Middle frontal gyrus (tissue), 1 donor: ENCODE measurements around the gene PRR11.
A peak's percentile ranks its signal among the peaks of the same experiment; 100 is the strongest.
"Not testable (repeated sequence)": the region's sequence is repeated elsewhere in the genome, so short reads cannot be mapped to it uniquely, and the experiment has no call there.

Source experiments
- DNase-seq: peaks from one replicate; pipeline ENCODE4 v3.0.0-alpha.2; 2015; ENCODE audit warnings: low spot score; ENCODE audit errors: extremely low spot score

Gene PRR11

DNA sequence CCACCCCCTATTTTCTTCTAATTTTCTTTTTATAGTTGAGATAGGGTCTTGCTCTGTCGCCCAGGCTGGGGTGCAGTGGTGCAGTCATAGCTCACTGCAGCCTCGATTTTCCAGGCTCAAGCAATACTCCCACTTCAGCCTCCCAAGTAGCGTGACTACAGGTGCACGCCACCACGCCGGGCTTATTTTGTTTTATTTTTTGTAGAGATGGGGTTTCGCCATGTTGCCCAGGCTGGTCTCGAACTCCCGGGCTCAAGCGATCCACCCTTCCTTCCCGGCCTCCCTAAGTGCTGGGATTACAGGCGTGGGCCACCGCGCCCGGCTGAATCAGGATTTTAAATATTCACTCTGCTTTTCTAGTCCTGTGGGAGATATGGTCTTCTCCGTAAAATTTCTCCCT is 63.8 kb downstream of the PRR11 start:
- no peak for DNase-seq

GRCh38 chr17:59219992-59220327 is 64.4 kb downstream of the PRR11 start:
- no peak for DNase-seq

- DNase-seq: peak; percentile 95
Measured at GRCh38 chr17:59220328-59221158, 65.0 kb downstream of the PRR11 start, which contains the start of gene GDPD1. Gene GDPD1, plus strand, starts transcription at chr17:59220511. Its CDS starts 99 bp downstream, at chr17:59220610.

GRCh38 chr17:59221159-59221847 is 65.8 kb downstream of the PRR11 start:
- DNase-seq: no peak

DNA sequence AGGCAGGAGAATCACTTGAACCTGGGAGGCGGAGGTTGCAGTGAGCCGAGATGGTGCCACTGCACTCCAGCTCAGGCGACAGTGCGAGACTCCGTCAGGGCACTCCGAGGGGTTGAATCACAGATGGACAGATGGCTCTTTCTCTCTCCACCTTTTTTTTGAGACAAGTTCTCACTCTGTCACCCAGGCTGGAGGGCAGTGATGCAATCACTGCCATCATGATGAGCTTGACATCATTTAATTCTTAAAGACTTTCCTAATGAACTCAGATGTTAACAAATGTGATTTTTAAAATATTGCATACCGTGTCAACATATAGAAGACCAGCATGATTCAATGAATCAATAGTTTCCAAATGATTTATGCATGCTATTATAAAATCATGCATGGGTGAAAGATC is 68.3 kb downstream of the PRR11 start:
- no peak for DNase-seq

GRCh38 chr17:59228588-59228987 is 73.0 kb downstream of the PRR11 start:
- not testable (repeated sequence) for DNase-seq

GRCh38 chr17:59230764-59231163 is 75.2 kb downstream of the PRR11 start:
- DNase-seq: no peak

- peak; percentile 29 for DNase-seq
Measured at GRCh38 chr17:59234631-59235030, 79.1 kb downstream of the PRR11 start.

DNA sequence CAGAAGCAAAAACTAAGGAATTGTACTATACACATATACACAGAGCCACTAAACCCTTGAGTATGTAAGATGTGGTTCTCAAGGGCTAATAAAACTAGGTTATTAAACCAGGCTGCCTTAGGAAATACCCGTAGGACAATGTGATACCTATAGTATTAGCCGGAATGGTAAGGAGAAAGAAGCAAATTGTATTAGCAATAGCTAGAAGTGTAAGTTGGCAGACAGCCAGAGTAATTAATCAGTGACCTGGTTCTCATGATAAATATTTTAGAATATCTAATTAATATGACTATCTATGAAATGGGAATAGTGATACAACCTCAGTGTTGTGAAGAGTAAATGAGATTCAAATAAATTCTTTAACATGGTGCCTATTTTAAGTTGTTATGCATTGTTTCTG is 83.4 kb downstream of the PRR11 start:
- no peak for DNase-seq

DNA sequence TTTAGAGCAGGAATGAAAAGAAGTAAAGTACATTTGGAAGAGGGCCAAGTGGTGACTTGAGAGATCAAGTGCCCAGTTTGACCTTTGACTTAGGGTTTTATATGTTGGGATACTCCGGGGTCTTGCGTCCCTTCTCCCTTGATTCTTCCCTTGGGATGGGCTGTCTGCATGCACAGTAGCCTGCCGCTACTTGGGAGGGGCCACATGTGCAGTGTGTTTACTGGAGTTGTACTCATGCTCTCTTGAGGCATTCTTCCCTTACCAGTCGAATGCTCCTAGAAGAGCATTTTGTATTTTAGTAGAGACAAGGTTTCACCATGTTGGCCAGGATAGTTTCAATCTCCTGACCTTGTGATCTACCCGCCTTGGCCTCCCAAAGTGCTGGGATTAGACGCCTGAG is 88.5 kb downstream of the PRR11 start:
- DNase-seq: no peak
